ENCODE data around the gene USP51.
"Not testable (repeated sequence)": the region's sequence is repeated elsewhere in the genome, so short reads cannot be mapped to it uniquely, and the experiment has no call there.

The USP51 gene

DNA sequence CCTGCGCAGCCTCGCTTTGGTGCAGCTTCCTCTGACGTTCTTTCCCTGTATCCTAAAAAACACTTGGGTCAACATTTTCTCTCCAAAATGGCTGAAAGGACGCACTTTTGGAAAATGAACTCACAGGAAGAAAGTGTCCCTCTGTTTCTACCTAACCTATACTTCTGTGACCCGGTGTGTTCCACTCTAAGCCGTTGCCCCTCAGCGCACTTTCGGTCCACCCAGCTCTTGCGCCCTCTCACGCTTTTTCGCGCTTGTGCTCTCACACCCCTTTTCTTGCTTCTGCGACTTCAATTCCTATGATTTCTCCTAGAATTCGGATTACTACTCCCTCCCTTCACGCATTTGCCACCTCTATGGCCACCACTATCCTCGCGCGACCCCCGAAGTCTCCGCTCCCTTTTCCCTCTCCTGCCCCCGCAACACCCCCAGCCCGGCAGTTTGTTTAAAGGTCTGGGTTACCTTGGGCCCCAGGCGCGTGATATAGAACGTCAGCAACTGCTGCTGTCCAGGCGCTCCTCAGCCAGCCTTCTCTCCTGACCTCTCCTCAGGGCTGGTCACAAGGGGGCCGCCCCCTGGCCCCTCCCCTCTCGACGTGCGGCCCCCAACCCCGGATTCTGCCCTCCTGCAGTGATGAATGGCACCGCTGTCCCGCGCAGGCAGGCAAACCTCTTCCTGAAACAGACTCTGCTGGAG is at the start of gene USP51:
Gene USP51, minus strand, starts transcription at position 535 of the 696 bp plus-strand sequence. CDS start 909 bp downstream, outside the sequence.
- DNase-seq = peak in 45 of 56 donors; percentile 11 to 70 (median 30)

DNA sequence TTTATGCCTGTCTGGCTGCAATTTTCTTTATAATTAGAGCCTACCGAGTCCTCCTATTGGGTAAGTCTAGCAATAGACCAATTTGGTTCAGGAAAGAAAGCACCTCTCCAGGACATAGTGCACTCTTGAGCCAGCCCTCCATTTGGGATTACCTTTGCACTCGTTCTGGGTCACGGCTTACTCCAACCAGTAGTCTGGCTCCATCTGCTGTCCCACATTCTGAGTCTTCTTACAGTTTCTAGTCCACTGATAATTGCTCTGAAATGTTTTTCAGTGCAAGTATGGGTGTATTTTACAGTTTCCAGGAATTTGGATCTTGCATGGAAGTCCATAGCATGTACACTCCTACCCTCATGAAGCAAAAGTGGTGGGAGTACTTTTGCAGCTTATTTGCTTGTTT is 34.8 kb upstream of the USP51 start:
- DNase-seq = peak in 3 of 56 donors; percentile 0 to 3 (median 1)

GRCh38 chrX:55523356-55523755 is 33.7 kb upstream of the USP51 start:
- DNase-seq = no peak

GRCh38 chrX:55522596-55523276 is 33.1 kb upstream of the USP51 start:
- DNase-seq = peak in 14 of 56 donors; percentile 0 to 14 (median 1)

GRCh38 chrX:55521687-55522086 is 32.0 kb upstream of the USP51 start:
- DNase-seq = no peak

- not testable (repeated sequence) for DNase-seq
Measured at GRCh38 chrX:55516794-55517481, 27.3 kb upstream of the USP51 start.

GRCh38 chrX:55513045-55513737 is 23.5 kb upstream of the USP51 start:
- not testable (repeated sequence) for DNase-seq

DNA sequence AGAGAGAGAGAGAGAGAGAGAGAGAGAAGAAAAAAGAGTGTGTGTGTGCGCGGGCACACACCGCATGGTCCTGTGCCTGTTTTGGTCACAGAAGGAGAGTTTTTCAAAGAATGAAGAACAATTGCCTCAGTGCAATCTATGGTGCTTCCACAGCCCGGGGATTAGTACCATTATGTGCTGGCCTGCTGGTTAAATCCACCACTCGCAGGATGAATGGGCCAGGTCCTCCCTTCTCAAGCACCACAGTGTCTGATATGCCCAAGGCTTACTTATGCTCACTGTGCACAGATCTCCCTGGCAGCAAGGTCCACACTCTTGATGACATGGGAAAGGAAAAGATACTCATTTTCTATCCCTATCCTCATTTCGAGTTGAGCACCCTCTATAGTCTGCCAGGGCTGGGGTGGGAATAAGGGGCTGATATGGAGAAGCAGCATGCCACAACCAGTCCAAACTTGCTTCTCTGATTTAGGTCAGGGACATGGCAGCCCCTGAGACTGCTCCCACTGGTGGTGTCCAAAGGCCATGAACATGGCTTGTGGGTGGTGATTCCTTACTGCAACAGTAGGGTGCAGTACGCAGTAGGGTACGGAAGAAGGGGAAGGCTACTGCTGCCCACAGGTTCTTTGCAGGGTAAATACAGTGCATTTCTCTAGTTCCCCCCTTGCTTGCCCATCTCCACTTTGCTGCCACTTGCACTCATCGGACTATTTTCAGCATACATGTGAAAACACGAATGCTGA is 18.9 kb upstream of the USP51 start:
- not testable (repeated sequence) for DNase-seq

DNA sequence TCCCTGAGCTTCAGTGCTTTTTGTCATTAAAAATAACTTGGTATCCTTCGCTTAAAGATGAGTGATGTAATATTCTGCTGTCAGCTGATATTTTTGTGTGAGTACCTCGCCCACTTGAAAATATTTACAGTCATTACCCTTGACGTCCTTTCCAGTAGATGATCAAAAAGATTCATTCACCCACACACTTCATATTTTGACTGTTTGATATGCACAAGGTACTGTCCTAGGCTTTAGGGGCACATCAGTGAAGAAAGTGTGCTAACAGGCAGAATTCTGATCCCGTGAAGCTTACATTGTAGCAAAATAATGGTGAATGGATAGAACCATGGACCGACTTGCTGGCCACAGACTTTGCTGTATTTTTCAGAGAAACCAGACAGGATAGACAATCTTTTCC is 18.1 kb upstream of the USP51 start:
- not testable (repeated sequence) for DNase-seq

- not testable (repeated sequence) for DNase-seq
Measured at GRCh38 chrX:55507010-55507409, 17.4 kb upstream of the USP51 start.

GRCh38 chrX:55490974-55491373 is 1.3 kb upstream of the USP51 start:
- DNase-seq = no peak

- peak in 1 of 56 donors; percentile 21 for DNase-seq
Measured at GRCh38 chrX:55490121-55490520, 473 bp upstream of the USP51 start.

- DNase-seq = peak in 53 of 56 donors; percentile 5 to 83 (median 54)
Measured at GRCh38 chrX:55488593-55489313, 895 bp downstream of the USP51 start.

DNA sequence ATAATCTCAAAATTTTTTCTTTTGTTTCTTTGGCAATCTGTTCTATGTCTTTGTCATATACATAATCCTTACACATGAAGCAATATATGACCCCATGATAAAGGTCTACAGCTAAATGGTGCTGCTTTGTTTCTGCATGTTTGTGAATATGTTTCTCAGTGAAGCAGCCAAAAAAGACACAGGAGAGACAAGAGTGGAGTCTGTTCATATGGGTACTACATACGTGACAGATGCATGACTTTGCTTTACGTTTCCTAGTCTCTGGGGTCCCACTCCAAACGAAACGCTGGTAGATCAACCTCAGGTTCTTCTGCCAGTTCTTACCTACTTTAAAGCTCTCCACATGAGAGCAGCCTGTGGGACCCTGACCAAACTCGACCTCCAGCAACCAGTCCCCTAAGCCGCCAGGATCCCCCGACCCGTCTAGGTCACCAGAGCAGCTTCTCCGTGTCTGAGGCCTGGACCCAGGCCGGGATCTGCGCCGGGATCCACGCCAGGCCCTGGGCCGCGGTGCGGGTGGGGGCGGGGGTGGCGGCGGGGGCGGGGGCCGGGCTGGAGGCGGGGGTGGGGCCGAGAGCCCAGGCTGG is 1.5 kb downstream of the USP51 start:
- DNase-seq = peak in 14 of 56 donors; percentile 1 to 73 (median 51)

DNA sequence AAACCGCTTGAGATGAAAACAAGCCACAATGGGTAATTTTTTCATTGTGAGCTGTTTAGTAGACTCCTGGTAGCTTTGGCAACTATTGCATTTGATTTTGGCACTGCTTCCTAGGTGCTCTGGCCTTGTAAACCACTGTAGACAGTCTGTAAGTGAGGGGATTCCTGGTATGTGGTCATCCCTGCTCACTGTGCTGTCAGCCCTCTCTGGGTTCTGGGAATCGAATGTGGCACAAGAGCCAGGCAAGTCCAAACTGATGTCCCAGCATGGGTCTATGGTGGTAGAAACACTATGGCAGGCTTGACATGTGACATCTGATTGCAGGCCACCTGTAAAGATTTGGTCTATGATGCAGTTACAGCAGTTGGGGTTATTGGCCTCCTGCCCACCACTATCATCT is 2.5 kb downstream of the USP51 start:
- DNase-seq = peak in 14 of 56 donors; percentile 0 to 70 (median 16)

DNA sequence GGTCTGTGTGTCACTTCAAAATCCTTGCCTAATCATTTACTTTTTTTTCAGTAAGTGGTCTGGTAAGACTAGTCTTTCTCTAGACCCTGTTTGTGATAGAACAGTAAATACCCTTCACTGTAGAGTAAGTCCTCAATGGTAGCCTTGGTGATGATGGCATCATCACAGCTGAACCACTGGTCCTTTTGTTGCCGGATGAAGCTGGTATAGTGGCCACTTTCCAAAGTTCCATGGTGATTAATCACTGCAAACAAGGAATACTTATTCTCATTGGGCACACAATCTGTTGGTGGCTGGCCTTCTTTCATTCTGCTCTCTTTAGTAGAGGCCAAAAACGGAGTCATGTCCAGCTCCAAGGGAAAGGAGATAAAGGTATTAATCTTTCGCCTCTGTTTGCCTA is 2.9 kb downstream of the USP51 start:
- peak in 50 of 56 donors; percentile 1 to 82 (median 36) for DNase-seq

DNA sequence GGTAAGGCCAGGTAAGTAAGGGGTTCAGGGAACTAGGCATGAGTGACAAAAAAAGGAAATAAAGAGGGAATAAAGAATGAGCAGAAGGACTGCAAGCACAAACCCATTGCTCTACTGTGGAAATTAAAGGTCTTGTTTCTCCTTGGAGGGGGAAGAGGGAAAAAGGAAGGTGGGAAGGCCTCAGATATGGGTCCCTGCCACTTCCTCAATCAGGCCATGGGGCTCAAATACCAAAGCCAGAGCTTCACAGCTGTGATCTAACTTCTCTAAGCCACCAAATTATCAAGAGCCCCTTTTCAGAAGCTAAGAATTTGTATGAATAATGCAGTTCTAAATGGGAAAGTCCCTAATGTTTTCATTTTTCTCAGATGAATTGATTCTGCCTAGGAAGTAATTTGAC is 4.7 kb downstream of the USP51 start:
- no peak for DNase-seq

DNA sequence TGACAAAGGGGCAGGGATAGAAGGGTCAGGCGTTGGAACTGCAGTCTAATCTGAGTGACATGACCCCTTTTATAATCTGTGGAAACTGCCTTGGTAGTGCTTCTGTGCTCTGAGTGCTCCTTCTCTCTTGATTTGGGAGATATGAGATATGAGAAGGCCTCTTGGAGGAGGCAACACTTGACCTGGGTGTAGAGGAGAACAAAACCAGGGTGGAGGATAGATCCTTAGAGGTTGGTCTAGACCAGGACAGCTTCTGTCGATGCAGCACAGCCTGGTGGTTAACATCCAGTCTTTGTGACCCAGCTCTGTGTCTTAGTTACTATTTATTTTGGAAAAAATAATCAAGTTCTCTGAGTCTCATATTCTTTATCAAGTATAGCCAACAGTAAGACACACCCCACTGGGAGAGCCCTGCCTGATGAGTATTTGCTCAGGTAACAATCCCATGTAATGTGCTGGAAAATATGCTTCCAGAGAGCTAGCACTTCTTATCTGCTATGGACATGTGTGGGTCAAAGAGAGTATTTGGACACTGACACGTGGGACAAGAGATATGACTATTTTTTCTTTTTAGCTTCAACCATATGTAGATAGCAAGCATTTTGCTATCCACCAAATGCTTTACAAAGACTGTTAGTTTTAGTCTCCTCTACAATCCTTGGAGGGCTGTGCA is 9.1 kb downstream of the USP51 start:
- no peak for DNase-seq

- not testable (repeated sequence) for DNase-seq
Measured at GRCh38 chrX:55479956-55480355, 9.7 kb downstream of the USP51 start.
